OCI-LY7 (cell line): ENCODE measurements around the gene POR. TPM values are rescaled to one million over a fixed set of nuclear protein-coding genes. Genes with fewer than 3 reads are reported as not detected.

Experiments used
- BruUV-seq: library from RNA; stranded (reverse); fragments of 400-500 nt; replicated peaks from 2 replicates; lab custom pipeline; 2021; lab: Mats Ljungman, UMichigan
- CTCF ChIA-PET: fragments of 300-600 bp; sonication (Branson Sonifier 250); formaldehyde crosslinking; loops from one replicate; lab custom pipeline; 2022; ENCODE audit warnings: antibody characterized with exemption; ENCODE audit not compliant: unreplicated experiment; lab: Charles Lee
- POLR2A ChIA-PET: fragments of 300-600 bp; sonication (Branson Sonifier 250); formaldehyde crosslinking; loops from one replicate; lab custom pipeline; 2022; ENCODE audit warnings: antibody characterized with exemption; lab: Charles Lee
- DNase-seq: peaks from one replicate; pipeline ENCODE4 v3.0.0-alpha.2; 2015; ENCODE audit warnings: low spot score
- H2AFZ ChIP-seq: fragments of 200-600 bp; sonication (generic), shearing (Covaris generic); 2 replicates; pipeline ENCODE4 v1.6.1; 2014; ENCODE audit warnings: mild to moderate bottlenecking, antibody characterized with exemption, low read length, moderate library complexity
- H3K27ac ChIP-seq: fragments of 200-600 bp; sonication (generic); 2 replicates; pipeline ENCODE4 v1.5.1; 2014; ENCODE audit warnings: mixed run types, low read depth, mild to moderate bottlenecking, moderate library complexity, low read length, inconsistent platforms; ENCODE audit not compliant: poor library complexity, severe bottlenecking
- H3K36me3 ChIP-seq: fragments of 200-600 bp; sonication (generic); 2 replicates; pipeline ENCODE4 v1.6.1; 2014; ENCODE audit warnings: mild to moderate bottlenecking, antibody characterized with exemption, low read length, moderate library complexity, mixed read lengths; ENCODE audit not compliant: insufficient read depth
- H3K4me1 ChIP-seq: fragments of 200-600 bp; sonication (generic); 2 replicates; pipeline ENCODE4 v1.5.1; 2014; ENCODE audit warnings: mild to moderate bottlenecking, low read length; ENCODE audit not compliant: insufficient read depth, poor library complexity, severe bottlenecking
- H3K4me2 ChIP-seq: fragments of 200-600 bp; sonication (generic); 2 replicates; pipeline ENCODE4 v1.6.1; 2014; ENCODE audit warnings: mild to moderate bottlenecking, low read length
- H3K4me3 ChIP-seq: fragments of 200-600 bp; sonication (generic); 2 replicates; pipeline ENCODE4 v1.5.1; 2014; ENCODE audit warnings: mild to moderate bottlenecking, low read depth, low read length; ENCODE audit not compliant: poor library complexity, severe bottlenecking
- H3K79me2 ChIP-seq: fragments of 200-600 bp; sonication (generic); 2 replicates; pipeline ENCODE4 v1.6.1; 2016; ENCODE audit warnings: low read depth, mild to moderate bottlenecking, low read length, moderate library complexity, mixed read lengths; ENCODE audit not compliant: insufficient read depth
- H3K9me2 ChIP-seq: fragments of 200-600 bp; sonication (generic); 2 replicates; pipeline ENCODE4 v1.6.1; 2016; ENCODE audit warnings: mild to moderate bottlenecking, low read length, mixed read lengths; ENCODE audit not compliant: insufficient read depth
- H3K9me3 ChIP-seq: fragments of 200-600 bp; sonication (generic); 2 replicates; pipeline ENCODE4 v1.6.1; 2014; ENCODE audit warnings: mild to moderate bottlenecking, mixed run types, low read length, mixed read lengths
- H4K20me1 ChIP-seq: fragments of 200-600 bp; sonication (generic); 2 replicates; pipeline ENCODE4 v1.6.1; 2014; ENCODE audit warnings: mild to moderate bottlenecking, antibody characterized with exemption, low read length, moderate library complexity, mixed read lengths; ENCODE audit not compliant: insufficient read depth
- EZH2phosphoT487 ChIP-seq: fragments of 200-600 bp; sonication (generic); IDR thresholded peaks from 2 replicates; pipeline ENCODE4 v1.6.1; 2018; ENCODE audit warnings: low read depth, borderline replicate concordance, mild to moderate bottlenecking, mixed run types, antibody characterized with exemption, low read length, moderate library complexity, mixed read lengths
- intact Hi-C: fragments of 100-400 bp; cut with micrococcal nuclease; formaldehyde crosslinking; loops from one replicate; pipeline ENCODE4 v1.10.0; 2022; ENCODE audit not compliant: unreplicated experiment
- total RNA-seq, 2 experiments: library from RNA; depleted of rRNA in 1 of 2; stranded (reverse); fragments of >200 nt in 1 of 2; shearing (Covaris generic) in 1 of 2; gene quantifications; 2 replicates each; pipeline ENCODE4 v1.2.3, GENCODE V29; 2014 to 2022
- TF ChIP-seq, protein P1 (sequence below): fragments of 200-600 bp; sonication (generic); conservative IDR thresholded peaks from 2 replicates; pipeline ENCODE4 v1.5.1; 2014; ENCODE audit warnings: mild to moderate bottlenecking, antibody characterized with exemption, low read length, moderate library complexity, mixed read lengths

Gene POR
- total RNA-seq, 2 experiments from 2014 or later = 41.5 to 45.2 TPM

DNA sequence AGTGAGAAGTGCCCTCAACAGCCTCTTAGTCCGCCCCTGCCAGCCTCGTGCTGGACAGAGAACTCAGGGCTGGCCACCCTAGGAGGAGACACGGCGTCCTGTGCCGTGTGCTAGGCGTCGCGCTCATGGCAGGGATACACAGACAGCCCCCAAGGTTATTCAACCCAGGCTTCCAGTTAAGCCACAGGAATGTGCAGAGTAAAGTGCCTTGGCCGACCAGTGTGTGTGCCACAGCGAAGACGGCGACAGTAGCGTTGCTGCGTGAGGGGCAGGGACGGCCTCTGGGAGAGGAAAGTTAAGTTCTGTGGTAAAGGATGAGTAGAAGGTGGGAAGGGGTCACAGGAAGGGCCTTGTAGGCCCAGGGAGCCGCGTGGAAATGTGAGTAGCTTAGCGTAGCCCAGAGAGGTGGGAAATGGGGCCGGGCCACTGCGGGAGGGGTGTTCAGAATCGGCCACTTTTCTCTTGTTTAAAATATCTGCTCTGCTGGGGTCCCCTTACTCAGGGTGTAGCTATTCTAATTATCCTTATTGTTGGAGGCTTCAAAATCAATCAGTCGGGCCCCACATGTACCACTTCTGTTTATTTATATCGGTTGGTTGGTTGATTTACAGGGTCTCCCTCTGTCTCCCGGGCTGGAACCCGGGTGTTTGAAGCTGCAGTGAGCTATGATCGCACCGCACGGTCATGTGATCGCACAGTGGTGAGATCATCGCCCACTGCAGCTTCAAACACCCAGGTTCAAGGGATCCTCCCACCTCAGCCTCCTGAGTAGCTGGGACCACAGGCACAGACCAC lies 54.9 kb downstream of the POR start:
- ChIA-PET POLR2A (interaction anchor here (0.7 to 0.9 kb wide), 3 partner anchors 10 to 49 kb away, joined by 3 read pairs; no protein-coding TSS in a partner anchor), CTCF (no interaction called here)
- peaks cover 6% of the 10 kb centered on the region; the same call in 1 of the 2 replicates for H3K36me3 ChIP-seq
- intact Hi-C loops = no loop called here
- H3K4me2 ChIP-seq = no peak overlapping the region
- H3K4me1 ChIP-seq = no peaks in the 10 kb centered on the region
- H3K79me2 ChIP-seq = no peaks in the 10 kb centered on the region
- H2AFZ ChIP-seq = no peak overlapping the region
- no peaks in the 10 kb centered on the region for H3K9me2 ChIP-seq
- H3K4me3 ChIP-seq = no peak overlapping the region
- no peak overlapping the region for H3K27ac ChIP-seq
- H4K20me1 ChIP-seq = no peaks in the 10 kb centered on the region
- DNase-seq = no peak
- BruUV-seq = no TSS peak
- TF ChIP-seq, protein P1, sequence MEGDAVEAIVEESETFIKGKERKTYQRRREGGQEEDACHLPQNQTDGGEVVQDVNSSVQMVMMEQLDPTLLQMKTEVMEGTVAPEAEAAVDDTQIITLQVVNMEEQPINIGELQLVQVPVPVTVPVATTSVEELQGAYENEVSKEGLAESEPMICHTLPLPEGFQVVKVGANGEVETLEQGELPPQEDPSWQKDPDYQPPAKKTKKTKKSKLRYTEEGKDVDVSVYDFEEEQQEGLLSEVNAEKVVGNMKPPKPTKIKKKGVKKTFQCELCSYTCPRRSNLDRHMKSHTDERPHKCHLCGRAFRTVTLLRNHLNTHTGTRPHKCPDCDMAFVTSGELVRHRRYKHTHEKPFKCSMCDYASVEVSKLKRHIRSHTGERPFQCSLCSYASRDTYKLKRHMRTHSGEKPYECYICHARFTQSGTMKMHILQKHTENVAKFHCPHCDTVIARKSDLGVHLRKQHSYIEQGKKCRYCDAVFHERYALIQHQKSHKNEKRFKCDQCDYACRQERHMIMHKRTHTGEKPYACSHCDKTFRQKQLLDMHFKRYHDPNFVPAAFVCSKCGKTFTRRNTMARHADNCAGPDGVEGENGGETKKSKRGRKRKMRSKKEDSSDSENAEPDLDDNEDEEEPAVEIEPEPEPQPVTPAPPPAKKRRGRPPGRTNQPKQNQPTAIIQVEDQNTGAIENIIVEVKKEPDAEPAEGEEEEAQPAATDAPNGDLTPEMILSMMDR = no peak
- TF ChIP-seq EZH2phosphoT487 = no peak
- no peaks in the 10 kb centered on the region for H3K9me3 ChIP-seq

DNA sequence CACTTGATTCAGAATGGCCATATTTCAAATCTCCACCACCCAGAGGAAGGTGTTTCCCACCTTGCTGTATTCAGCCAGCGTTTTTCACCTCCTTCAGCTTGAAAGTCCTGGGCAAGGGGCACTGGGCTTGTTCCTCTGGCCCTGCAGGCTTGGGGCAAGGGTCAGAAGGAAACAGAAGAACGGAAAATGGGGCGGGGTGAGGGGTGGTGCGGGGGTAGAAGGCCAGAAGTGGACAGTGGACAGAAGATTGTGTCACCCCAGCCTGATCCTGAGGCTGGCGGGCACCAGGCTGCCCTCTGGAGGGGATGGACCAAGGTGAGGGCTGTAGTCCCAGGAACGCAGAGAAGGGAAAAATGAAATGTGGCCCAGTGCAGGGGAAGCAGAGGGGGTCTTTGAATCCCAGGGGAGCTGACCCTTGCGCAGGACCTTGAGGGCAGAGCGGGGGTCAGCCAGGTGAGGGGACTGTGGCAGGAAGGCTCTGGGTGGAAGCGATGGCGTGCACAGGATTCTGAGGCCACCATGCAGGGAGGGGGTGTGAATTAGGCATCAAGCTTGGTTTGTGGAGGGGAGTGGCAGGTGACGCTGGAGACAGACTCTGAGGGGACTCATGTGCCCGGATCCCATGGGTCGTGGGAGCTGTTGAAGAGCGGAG lies 56.5 kb downstream of the POR start:
- Histone ChIP-seq H3K9me2 (no peaks in the 10 kb centered on the region), H3K27ac (no peak overlapping the region), H3K4me3 (no peak overlapping the region), H4K20me1 (no peaks in the 10 kb centered on the region), H3K9me3 (no peaks in the 10 kb centered on the region), H3K79me2 (no peaks in the 10 kb centered on the region), H2AFZ (no peak overlapping the region), H3K4me2 (no peak overlapping the region), H3K4me1 (no peaks in the 10 kb centered on the region), H3K36me3 (peaks cover 6% of the 10 kb centered on the region; the same call in 1 of the 2 replicates)
- BruUV-seq = no TSS peak
- no peak for DNase-seq
- no peak for TF ChIP-seq EZH2phosphoT487
- TF ChIP-seq, protein P1 = no peak
- ChIA-PET CTCF (no interaction called here), POLR2A (no interaction called here)
- intact Hi-C loops = no loop called here
